ENCODE data around the gene FAM107B. TPM values are rescaled to one million over a fixed set of nuclear protein-coding genes. Genes with fewer than 3 reads are reported as not detected.

Gene FAM107B
- total and polyA plus RNA-seq, 2 of the 13 experiments (the other 11 are each of a cell fraction or from before 2014, with no cell fraction given): 15.7 to 24.8 TPM

DNA sequence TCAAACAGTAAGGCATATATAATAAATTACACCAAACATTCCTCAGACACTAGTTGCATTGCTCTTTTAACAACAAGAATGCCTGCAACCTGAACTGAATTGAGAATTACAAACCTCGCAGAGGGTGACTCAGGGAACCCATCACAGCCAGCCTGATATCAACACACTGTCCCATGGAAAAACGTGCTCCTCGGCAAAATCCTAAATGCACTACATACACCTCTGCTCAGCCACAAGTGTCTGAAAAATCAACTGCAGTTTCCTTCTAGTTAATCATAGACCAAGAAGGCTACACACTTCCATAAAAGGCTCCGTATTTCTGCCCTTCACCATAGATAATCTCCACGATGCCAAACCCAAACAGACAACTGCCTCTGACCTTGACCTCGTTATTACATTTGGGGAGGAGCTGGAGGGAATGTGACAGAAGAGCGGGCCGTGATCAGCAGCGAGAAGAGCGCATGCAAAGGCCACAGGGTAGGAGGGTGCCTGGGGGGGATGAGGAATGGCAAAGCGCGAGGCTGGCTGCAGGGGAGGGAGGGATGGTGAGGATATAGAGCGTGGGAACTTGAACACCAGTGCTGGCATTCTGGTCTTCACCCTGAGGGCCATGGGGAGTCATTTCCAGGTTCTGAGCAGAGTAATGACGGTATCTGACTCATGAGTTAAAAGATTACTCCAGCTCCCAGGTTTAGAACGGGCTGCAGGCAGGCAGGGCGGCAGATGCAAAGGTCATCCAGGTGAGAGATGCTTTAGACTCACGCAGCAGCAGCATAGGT is 242.0 kb downstream of the FAM107B start (continued):
- TF ChIP-seq FOXK1 (CRISPR knock-in tag; IDR thresholded peaks at IDR 0.05; ENCODE audit: borderline replicate concordance, low read depth) (peak; percentile 91; the same call in 1 of the 2 replicates), PCBP1 (IDR thresholded peaks at IDR 0.05; ENCODE audit: borderline replicate concordance, low read depth, low read length) (no peak), HOXA5 (CRISPR knock-in tag; IDR thresholded peaks at IDR 0.05) (no peak), TCF12 (IDR thresholded peaks at IDR 0.05) (no peak), TCF12 (CRISPR knock-in tag; IDR thresholded peaks at IDR 0.05) (0 out of 2 replicates have a peak, but pooled peaks have one; percentile 57), ZMYM4 (CRISPR knock-in tag; IDR thresholded peaks at IDR 0.05) (peak; percentile 91), SOX6 (IDR thresholded peaks at IDR 0.05) (no peak), SOX6 (CRISPR knock-in tag; IDR thresholded peaks at IDR 0.05) (peak; percentile 65; the same call in 1 of the 2 replicates), ZNF138 (CRISPR knock-in tag; IDR thresholded peaks at IDR 0.05; ENCODE audit: low read depth) (no peak), ZNF101 (CRISPR knock-in tag; IDR thresholded peaks at IDR 0.05; ENCODE audit: borderline replicate concordance, low read depth) (no peak), ZKSCAN5 (CRISPR knock-in tag; IDR thresholded peaks at IDR 0.05) (no peak), SOX5 (CRISPR knock-in tag; IDR thresholded peaks at IDR 0.05; ENCODE audit: borderline replicate concordance) (peak; percentile 63; the same call in 1 of the 2 replicates), ZNF34 (CRISPR knock-in tag; IDR thresholded peaks at IDR 0.05; ENCODE audit: borderline replicate concordance) (no peak), BCL6 (CRISPR knock-in tag; IDR thresholded peaks at IDR 0.05) (peak; percentile 92), JUNB (CRISPR knock-in tag; IDR thresholded peaks at IDR 0.05; ENCODE audit: borderline replicate concordance) (0 out of 2 replicates have a peak, but pooled peaks have one; percentile 44), MIER3 (CRISPR knock-in tag; IDR thresholded peaks at IDR 0.05; ENCODE audit: borderline replicate concordance) (peak; percentile 35; the same call in 1 of the 2 replicates)
- TF ChIP-seq, protein P1, sequence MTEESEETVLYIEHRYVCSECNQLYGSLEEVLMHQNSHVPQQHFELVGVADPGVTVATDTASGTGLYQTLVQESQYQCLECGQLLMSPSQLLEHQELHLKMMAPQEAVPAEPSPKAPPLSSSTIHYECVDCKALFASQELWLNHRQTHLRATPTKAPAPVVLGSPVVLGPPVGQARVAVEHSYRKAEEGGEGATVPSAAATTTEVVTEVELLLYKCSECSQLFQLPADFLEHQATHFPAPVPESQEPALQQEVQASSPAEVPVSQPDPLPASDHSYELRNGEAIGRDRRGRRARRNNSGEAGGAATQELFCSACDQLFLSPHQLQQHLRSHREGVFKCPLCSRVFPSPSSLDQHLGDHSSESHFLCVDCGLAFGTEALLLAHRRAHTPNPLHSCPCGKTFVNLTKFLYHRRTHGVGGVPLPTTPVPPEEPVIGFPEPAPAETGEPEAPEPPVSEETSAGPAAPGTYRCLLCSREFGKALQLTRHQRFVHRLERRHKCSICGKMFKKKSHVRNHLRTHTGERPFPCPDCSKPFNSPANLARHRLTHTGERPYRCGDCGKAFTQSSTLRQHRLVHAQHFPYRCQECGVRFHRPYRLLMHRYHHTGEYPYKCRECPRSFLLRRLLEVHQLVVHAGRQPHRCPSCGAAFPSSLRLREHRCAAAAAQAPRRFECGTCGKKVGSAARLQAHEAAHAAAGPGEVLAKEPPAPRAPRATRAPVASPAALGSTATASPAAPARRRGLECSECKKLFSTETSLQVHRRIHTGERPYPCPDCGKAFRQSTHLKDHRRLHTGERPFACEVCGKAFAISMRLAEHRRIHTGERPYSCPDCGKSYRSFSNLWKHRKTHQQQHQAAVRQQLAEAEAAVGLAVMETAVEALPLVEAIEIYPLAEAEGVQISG (CRISPR knock-in tag; IDR thresholded peaks at IDR 0.05): peak; percentile 31; the same call in 1 of the 2 replicates
- TF ChIP-seq, protein P2, sequence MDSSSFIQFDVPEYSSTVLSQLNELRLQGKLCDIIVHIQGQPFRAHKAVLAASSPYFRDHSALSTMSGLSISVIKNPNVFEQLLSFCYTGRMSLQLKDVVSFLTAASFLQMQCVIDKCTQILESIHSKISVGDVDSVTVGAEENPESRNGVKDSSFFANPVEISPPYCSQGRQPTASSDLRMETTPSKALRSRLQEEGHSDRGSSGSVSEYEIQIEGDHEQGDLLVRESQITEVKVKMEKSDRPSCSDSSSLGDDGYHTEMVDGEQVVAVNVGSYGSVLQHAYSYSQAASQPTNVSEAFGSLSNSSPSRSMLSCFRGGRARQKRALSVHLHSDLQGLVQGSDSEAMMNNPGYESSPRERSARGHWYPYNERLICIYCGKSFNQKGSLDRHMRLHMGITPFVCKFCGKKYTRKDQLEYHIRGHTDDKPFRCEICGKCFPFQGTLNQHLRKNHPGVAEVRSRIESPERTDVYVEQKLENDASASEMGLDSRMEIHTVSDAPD (CRISPR knock-in tag; IDR thresholded peaks at IDR 0.05): peak; percentile 52; the same call in 1 of the 2 replicates
- TF ChIP-seq, protein P3, sequence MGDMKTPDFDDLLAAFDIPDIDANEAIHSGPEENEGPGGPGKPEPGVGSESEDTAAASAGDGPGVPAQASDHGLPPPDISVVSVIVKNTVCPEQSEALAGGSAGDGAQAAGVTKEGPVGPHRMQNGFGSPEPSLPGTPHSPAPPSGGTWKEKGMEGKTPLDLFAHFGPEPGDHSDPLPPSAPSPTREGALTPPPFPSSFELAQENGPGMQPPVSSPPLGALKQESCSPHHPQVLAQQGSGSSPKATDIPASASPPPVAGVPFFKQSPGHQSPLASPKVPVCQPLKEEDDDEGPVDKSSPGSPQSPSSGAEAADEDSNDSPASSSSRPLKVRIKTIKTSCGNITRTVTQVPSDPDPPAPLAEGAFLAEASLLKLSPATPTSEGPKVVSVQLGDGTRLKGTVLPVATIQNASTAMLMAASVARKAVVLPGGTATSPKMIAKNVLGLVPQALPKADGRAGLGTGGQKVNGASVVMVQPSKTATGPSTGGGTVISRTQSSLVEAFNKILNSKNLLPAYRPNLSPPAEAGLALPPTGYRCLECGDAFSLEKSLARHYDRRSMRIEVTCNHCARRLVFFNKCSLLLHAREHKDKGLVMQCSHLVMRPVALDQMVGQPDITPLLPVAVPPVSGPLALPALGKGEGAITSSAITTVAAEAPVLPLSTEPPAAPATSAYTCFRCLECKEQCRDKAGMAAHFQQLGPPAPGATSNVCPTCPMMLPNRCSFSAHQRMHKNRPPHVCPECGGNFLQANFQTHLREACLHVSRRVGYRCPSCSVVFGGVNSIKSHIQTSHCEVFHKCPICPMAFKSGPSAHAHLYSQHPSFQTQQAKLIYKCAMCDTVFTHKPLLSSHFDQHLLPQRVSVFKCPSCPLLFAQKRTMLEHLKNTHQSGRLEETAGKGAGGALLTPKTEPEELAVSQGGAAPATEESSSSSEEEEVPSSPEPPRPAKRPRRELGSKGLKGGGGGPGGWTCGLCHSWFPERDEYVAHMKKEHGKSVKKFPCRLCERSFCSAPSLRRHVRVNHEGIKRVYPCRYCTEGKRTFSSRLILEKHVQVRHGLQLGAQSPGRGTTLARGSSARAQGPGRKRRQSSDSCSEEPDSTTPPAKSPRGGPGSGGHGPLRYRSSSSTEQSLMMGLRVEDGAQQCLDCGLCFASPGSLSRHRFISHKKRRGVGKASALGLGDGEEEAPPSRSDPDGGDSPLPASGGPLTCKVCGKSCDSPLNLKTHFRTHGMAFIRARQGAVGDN (CRISPR knock-in tag; IDR thresholded peaks at IDR 0.05): peak; percentile 89
